RWPE1 (cell line): ENCODE results near the gene PCNX2.

Experiments
- CTCF ChIA-PET: fragments of 350-600 bp; sonication (Branson Sonifier 250); formaldehyde crosslinking; extraction: SDS; loops from one replicate; lab custom pipeline; 2021; lab: Yijun Ruan, JAX
- POLR2A ChIA-PET: fragments of 400-600 bp; formaldehyde crosslinking; extraction: SDS; loops from one replicate; lab custom pipeline; 2020; ENCODE audit warnings: antibody characterized with exemption; ENCODE audit not compliant: low non-redundant PET; lab: Yijun Ruan, JAX
- DNase-seq: peaks from one replicate; pipeline ENCODE4 v3.0.0; 2012; ENCODE audit warnings: low spot score
- H3K27ac ChIP-seq: fragments of 450-650 bp; 2 replicates; pipeline ENCODE4 v1.5.1; 2017
- TF ChIP-seq, protein P1 (sequence below): fragments of 450-650 bp; conservative IDR thresholded peaks from 2 replicates; pipeline ENCODE4 v1.5.1; 2017; ENCODE audit warnings: low read depth, mild to moderate bottlenecking

PCNX2 gene

DNA sequence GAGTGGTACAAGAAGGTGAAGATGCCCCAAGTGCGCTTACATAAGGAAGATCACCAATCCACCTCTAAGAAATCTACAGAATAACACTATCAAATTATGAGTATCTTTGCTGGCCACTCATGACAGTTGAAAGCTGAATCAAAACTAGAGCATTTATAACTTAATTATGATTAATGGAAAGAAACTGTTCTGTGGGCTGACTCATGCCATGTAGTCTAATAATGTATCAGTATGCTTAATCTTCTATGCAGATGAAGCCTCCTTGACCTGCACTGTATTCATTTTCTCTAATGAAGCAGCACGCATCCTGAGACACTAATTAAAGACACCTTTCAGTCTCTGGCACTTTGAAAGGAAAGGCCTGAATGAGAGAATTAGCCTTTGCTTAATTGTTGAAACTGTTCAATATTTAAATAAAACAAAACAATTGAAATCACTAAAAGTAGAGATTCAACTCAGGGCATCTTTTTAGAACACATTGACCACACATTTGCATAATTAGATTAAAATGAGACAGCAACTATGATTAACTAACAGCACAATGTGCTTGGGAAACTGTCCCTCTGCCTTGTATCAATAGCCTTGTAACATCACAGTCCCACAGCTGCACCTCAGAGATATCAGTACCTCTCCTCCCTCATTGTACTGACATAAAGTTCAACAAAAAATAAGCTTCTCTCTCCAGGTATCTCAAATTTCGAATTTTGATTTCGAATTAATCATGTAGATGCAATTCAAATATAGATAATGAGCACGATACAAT lies 239.5 kb downstream of the PCNX2 start:
- DNase-seq: no peak
- POLR2A ChIA-PET: no interaction called here

DNA sequence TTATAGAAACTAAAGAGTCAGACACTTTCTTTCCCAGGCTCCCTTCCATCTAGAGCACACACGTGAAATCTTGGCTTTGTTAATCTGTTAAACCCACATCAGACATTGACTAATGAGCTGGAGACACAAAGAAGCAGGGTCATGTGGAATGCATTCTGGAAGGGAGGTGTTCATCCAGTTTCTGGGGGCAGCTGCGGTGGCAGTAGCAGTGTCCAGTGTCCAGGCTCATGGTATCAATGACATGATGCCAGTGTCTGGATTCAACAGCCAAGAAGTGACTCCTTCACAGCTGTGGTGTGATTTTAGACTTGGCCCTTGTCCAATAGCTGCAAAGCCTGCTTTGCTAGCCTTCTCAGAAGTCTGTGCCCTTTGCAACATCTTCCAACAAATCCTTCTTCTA lies 249.9 kb downstream of the PCNX2 start:
- POLR2A ChIA-PET: no interaction called here
- no peak for DNase-seq
- no peak overlapping the region for H3K27ac ChIP-seq
- TF ChIP-seq, protein P1, sequence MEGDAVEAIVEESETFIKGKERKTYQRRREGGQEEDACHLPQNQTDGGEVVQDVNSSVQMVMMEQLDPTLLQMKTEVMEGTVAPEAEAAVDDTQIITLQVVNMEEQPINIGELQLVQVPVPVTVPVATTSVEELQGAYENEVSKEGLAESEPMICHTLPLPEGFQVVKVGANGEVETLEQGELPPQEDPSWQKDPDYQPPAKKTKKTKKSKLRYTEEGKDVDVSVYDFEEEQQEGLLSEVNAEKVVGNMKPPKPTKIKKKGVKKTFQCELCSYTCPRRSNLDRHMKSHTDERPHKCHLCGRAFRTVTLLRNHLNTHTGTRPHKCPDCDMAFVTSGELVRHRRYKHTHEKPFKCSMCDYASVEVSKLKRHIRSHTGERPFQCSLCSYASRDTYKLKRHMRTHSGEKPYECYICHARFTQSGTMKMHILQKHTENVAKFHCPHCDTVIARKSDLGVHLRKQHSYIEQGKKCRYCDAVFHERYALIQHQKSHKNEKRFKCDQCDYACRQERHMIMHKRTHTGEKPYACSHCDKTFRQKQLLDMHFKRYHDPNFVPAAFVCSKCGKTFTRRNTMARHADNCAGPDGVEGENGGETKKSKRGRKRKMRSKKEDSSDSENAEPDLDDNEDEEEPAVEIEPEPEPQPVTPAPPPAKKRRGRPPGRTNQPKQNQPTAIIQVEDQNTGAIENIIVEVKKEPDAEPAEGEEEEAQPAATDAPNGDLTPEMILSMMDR: no peak
- CTCF ChIA-PET: no interaction called here

More for the DNA sequence above, 239.5 kb downstream of the PCNX2 start:
- no peak overlapping the region for H3K27ac ChIP-seq
- CTCF ChIA-PET: no interaction called here
- TF ChIP-seq, protein P1: no peak

DNA sequence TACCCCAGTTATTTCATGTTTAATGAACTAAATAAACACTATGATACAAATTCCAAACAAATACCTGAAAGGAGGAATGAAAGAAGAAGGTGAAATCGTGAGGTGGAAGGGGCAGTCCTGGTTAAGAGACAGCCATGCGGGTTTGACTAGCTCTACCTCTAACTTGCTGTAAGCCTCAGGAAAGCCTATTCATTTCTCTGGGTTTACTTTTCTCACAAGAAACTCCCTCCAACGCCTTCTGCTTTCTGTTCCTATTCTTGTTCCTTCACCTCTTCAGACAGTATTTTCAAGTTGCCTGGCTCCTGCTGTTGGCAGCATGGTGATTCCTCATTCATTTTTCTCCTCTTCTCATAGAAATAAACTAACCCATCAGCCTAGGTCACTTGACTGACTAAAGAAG lies 252.7 kb downstream of the PCNX2 start:
- no peak for DNase-seq
- ChIA-PET CTCF (interaction anchor here (0.7 kb wide), 1 partner anchor 10 kb away, joined by 3 read pairs; no protein-coding TSS in a partner anchor), POLR2A (no interaction called here)
- no peak overlapping the region for H3K27ac ChIP-seq
- TF ChIP-seq, protein P1: no peak

DNA sequence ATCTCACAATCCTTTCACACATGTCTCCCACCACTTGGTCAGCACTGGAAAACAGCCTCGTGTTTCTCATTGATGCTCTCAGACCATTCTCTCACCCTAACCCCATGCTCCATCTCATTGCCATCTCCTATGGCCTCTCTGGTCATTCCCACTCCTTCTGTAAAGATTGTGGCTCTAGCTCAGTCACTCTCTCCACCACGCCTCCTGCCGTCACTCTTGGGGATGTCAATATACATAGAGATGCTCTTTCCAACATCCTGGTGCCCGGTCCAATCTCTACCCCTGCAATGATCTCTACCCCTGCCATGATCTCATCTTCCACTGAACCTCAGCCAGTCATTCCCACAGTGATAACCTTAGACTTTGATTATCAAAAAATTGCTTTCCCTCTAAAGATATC lies 255.0 kb downstream of the PCNX2 start:
- H3K27ac ChIP-seq: no peak overlapping the region
- no peak for DNase-seq
- ChIA-PET POLR2A (no interaction called here), CTCF (no interaction called here)
- TF ChIP-seq, protein P1: no peak

DNA sequence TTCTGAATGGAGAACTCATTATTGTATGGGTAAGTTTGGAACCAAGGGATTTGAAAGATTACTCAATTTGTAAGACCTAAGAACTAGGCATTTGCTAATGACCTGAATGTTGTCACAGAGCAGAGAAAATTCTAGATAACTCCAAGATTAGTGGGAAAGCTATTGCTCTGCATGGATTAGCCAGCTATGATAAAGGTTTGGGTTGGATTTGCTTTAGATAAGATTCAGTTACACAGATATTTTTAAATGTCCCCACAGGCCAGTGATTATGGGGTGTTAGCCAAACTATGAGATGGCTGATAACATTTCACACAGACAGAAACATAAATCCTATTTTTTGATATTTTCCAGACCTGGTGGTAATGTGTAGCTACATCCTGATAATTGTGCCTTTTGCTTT lies 256.9 kb downstream of the PCNX2 start:
- ChIA-PET POLR2A (no interaction called here), CTCF (no interaction called here)
- TF ChIP-seq, protein P1: no peak
- H3K27ac ChIP-seq: no peak overlapping the region
- DNase-seq: no peak

DNA sequence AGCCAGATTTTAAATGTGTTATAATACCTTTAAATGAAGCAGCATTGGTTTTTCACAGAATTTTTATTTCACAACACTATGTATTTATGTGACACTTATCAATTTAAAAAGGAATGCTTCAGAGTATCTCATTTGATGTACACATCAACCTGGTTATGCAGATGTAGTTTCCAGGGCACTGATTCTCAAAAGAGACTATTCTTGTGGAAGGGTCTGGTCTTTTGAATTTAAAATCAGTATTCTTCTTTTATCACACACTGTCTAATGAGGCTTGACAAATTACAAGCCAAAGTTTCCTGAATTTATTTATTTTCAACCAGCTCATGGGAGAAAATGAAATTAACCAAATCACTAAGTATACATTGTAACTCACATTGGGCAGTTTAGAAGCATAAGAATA lies 257.7 kb downstream of the PCNX2 start:
- no peak overlapping the region for H3K27ac ChIP-seq
- DNase-seq: no peak
- TF ChIP-seq, protein P1: no peak
- CTCF ChIA-PET: no interaction called here
- POLR2A ChIA-PET: no interaction called here
